SK-N-SH (cell line): ENCODE measurements around the gene TFF3.

ENCODE experiments used
- CTCF ChIP-seq: fragments of 200-600 bp; sonication (generic); IDR thresholded peaks from 2 replicates; pipeline ENCODE4 v1.6.1; 2017; ENCODE audit warnings: antibody characterized with exemption, mild to moderate bottlenecking, moderate library complexity
- GABPA ChIP-seq: IDR thresholded peaks from 2 replicates; pipeline ENCODE4 v1.4.0; 2012; ENCODE audit warnings: low read depth, mild to moderate bottlenecking
- REST ChIP-seq: IDR thresholded peaks from 2 replicates; pipeline ENCODE4 v1.6.1; 2012; ENCODE audit warnings: mild to moderate bottlenecking, low read depth, low read length, moderate library complexity
- RXRA ChIP-seq: IDR thresholded peaks from 2 replicates; pipeline ENCODE4 v1.4.0; 2012; ENCODE audit warnings: low read depth, mild to moderate bottlenecking, borderline replicate concordance

- TF ChIP-seq GABPA (no peak), CTCF (no peak), REST (no peak), RXRA (no peak)
Observed at GRCh38 chr21:42317341-42317741, 2.1 kb upstream of the TFF3 start.
